Measurements from ENCODE around the gene METRNL.

METRNL gene

GRCh38 chr17:83067718-83068261, 11.6 kb upstream of the METRNL start:
- no peak for DNase-seq

DNA sequence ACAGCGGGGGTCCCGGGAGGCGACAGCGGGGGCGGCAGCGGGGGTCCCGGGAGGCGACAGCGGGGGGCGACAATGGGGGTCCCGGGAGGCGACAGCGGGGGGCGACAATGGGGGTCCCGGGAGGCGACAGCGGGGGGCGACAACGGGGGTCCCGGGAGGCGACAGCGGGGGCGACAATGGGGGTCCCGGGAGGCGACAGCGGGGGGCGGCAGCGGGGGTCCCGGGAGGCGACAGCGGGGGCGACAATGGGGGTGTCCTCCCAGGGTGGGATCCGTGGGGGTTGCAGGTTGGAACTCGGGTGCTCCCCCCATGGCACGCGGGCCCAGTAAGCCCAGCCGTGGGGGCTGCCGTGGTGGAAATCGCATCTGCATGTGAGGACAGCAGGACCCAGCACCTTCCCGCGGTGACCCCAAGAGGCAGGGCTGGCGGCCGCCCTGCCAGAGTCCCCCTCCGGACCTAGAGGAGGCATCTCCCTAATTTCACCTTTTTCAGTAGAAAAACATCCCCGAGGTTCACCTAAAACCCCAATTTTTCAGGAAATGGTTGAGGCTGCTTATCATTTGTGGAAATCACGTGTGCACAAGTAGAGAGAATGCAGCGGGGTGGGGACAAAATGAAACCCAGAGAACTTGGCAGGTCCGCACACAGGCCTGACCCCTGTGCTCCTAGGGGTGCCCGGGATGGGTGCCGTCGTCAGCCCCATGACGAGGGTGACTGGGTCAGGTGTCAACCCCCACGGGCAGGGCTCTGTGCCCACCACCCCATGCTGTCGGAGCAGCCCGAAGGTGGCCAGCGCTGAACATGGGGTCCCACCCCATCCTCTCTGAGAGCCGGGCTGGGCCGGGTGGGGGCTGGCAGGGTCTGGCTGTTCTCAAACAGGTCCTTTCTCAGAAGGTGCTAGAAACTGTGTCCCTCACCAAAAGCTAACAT, 10.5 kb upstream of the METRNL start:
- DNase-seq: peak; percentile 22 to 61

DNA sequence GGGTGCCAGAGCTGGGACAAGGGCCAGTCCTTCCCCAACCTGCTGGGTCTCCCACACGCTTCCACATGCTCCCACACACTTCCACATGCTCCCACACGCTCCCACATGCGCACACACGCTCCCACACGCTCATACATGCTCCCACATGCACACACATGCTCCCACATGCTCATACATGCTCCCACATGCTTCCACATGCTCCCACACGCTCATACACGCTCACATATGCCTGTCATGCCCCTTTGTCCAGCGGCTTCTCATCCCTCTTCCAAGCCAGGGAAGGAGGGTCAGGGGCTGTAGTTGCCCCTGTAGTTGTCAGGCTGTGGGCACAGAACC, 9.9 kb upstream of the METRNL start:
- no peak for DNase-seq

GRCh38 chr17:83069931-83070742, 9.3 kb upstream of the METRNL start:
- DNase-seq: no peak

DNA sequence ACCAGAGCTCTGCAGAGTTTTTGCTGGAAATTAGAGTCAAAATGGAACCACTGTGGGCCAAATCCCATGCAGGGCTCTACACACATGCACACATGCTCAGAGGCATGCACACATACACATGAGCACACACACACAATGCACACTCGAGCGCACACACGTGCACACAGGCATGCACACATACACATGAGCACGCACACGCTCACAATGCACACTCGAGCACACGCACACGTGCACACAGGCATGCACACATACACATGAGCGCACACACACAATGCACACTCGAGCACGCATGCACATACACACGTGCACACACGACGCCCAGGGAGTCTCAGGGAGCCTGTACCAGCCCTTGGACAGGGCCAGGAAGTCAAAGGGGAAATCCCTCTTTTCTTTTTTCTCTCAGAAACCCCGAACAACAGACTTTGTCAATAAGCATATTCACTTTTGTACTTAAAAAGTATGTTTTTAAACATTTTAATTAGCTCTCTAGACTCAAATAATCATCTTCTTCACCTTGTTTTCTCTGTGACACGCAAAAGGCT, 8.5 kb upstream of the METRNL start:
- no peak for DNase-seq

GRCh38 chr17:83071365-83071764, 8.0 kb upstream of the METRNL start:
- no peak for DNase-seq

DNA sequence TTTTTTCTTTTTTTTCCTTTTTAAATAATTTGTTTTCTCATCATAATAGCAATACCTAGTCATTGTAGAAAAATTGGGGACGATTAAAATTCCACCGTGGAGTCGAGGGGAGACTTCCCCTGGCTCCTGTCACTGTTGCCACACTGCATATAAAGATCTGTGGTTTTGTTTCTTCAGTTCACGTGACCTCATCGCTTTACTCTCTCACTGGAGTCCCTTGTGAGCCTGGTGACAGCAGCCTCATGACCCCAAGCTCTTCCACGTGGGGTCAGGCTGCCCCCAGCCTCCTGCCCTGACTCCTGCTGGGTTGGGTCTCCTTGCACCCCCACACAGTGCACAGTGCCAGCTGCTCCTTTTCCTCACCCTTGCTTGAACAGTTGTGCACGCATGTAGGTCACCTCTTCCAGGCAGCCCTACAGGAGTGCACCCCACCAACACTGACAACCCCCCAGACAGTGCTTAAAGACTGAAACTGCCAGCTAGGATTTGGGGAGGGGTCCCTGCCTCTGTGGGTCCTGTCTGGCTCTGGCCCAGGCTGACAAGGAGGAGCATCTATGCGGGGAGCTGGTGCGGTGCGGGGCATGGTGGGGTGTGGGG, 7.3 kb upstream of the METRNL start:
- DNase-seq: peak in 1 of 2 donors; percentile 39

DNA sequence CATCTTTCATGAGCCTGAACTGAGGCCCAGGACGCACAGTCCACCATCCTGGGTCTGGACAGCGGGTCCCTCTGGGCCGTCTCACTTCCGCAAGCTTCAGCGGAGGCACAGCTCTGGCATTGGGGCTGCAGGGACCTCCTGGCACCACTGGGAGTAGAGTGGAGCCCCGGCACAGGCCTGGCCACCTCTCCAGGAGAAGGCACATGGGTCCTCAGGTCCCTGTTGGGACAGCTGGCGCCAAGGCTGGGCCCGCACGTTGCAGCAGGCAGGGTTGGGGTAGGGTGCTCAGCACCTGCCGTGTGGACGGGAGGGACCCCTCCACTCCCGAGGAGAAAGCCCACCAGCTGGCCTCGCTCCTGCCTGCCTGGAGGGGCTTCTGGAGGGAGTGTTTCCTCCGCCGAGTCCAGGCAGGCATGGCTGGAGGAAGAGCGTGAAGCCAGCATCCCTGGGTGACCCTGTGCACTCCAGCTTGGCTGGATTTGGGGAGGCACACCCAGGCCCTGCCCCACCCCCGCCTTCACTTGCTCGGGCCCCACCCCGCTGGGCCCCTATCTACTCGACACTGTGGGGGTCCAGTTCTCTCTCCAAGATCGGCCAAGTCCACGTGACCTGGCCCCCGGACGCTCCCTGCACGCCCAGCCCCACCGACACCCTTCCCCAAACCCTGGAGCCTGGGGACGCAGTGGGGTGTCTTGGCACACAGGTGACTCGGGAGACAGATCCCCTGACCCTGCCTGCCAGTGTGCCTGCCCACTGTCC, 6.6 kb upstream of the METRNL start:
- no peak for DNase-seq

- DNase-seq: peak in 1 of 2 donors; percentile 39
Observed at GRCh38 chr17:83073389-83074063, 5.9 kb upstream of the METRNL start.

DNA sequence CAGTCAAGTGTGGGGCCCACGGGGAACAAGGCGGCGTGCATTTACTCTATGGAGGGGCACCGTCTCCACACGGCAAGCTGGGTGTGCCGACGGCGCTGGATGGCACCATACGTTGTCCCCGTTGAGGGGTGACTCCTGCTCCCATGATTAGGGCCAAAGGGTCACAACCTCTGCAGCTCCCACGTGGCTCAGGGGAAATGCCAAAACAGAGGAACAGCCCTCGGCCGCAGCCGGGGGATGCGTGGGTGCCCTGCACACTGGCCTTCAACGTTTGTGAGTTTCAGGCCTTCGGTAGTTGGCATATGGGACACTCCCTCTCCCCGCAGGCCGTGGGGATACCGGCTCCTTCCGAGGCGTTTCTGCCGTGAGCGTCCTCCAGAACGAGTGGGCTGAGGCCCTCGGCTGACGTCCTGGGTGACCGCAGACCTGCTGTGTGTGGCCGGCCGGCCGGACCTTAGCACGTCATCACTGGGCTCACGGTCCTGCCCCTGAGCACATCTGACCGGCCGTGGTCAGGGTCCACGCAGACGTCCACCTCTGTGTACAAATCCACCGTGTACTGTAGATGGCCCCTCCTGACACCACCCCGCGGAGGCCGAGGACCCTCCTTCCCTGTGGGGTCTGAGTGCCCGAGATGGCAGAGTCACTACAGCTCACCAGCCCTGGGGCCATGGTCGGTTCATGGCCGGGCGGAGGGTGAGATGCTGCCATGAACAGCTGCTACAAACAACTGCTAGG, 4.8 kb upstream of the METRNL start:
- no peak for DNase-seq

GRCh38 chr17:83075270-83075880, 4.0 kb upstream of the METRNL start:
- no peak for DNase-seq

DNA sequence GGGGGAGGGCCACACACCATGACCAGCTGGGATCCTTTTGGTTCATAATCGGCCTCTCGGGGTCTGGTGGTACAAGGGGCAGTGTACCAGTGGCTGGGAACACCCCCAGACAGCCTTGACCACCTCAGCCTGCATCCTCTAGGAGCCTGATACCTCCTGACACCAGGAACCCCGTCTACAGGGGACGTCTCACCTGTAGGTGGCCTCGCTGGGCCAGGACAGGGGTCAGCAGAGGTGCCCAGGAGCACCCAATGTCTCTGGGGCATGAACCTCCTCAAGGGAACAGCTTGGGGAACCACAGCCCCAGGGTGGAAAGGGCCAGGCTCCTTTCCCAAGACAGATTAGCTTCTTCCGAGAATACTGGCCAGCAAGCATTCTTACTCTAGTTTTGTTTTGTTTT, 2.5 kb upstream of the METRNL start:
- DNase-seq: no peak

- DNase-seq: no peak
Observed at GRCh38 chr17:83077411-83077810, 2.0 kb upstream of the METRNL start.

DNA sequence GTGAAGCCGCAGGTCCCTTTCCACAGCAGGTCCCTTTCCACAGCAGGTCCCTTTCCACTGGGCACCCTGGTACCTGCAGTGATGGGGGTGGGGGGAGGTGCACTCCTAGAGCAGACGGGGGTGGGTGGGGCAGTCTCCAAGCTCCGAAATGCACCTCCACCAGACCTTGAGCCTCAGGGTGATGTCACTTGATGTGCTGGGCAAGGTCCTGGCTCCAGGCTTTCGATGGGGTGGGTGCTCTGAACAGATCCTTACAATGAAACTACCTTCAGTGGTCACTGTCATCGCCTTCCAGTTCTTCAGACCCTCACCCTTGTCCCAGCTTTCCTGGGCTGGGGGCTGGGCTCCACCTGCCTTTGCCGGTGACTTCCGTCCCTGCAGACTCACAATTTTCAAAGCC, 1.5 kb upstream of the METRNL start:
- DNase-seq: no peak

DNA sequence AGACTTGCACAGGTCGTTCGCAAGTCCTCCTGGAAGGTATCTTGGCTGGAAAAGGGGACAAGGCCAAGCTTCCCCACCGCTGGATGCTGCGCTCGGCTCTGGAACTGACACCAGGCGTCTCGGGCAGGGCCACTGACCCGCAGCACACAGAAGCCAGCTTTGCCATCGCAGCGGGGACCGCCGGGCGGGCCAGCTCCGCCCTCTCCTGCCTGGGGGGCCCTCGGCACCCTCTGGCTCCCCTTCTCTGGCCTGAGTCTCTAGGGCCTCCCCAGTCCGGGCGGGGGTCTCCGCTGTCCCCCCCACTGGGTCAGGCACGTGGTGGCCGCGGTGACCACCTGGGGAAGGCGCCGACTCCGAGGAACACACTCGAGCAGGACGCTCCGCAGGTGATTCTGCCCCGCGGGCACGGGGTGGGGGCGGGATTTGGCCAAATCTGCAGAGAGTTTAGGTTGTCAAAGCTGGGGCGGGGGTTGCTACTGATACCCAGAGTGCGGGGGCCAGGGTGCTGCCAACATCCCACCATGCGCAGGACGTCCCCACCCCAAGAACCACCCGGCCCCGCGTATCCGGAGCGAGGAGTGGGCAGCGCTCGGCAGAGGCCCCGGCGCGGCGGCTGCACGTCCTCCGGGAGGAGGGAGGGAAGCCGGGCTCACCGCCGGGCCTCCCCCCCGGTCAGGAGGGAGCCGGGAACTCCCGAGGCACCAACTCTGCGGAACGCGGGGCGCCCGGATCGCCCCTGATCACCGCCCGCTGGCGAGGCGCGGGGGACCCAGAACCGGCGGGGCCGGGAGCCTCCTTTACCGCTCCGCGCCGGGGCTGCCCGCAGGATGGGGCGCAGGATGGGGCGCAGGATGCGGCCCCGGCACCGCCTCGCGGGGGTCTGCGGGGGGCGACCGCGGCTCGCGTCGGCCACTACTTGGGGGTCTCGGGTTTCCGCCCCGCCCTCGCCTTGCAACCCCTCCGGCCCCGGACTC, 744 bp upstream of the METRNL start:
- DNase-seq: peak in 1 of 2 donors; percentile 39

GRCh38 chr17:83079766-83080578, 563 bp downstream of the METRNL start:
- no peak for DNase-seq

DNA sequence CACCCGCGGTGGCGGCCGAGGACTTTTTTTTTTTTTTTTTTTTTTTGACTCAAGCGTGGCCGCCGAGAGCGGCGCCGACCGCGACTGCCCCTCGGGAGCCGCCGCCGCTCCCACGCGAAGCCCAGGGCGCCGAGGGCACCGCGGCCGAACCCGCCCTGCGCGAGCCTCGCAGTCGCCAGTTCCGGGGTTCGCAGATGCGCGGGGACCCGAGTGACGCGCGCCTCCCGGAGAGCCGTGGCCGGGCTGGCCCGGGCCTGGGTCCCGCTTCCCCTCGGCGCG, 1.1 kb downstream of the METRNL start:
- no peak for DNase-seq

DNA sequence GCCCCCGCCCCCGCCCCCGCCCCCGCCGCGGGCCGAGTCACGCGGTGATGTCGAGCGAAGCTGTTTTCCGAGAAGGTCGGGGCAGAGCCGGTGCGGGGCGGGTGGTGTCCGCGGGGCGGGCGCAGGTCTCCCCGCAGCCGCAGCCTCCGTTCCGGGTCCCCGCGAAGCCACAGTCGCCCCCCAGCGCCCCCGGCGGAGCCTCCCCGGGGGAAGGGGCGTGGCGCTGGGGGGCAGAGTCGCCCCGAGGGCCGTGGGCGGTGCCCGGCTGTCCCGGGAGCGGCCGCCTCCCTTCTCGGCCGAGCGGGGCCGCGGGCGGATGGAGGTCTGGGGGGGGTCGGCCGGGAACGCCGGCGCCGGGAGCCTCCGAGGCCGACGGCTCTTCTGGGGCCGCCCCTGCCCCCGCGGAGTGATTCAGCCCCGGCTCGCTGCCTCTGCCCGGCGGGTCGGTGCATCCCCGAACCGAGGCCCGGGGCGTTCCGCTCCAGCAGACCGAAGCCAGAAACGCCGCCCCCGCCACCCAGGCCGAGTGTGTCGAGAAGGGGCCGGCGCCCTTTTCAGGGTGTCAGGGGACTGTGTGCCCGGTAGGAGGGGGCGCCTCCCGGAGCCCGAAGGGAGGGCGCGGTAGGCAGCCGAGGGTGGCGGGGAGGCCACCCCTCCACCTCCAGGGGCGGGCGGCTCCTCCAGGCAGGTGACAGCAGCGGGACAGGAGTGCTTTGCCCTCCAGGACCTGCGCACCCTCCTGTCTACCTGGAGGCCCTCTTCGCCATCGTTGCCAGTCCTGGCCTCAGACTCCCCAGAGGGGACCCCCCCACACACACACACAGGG, 1.7 kb downstream of the METRNL start:
- peak; percentile 64 to 67 for DNase-seq

Data from CD4-positive, alpha-beta T cell treated with Interferon alpha-2 for 1 hour (primary cell).